GM19035 (cell line): Measurements from ENCODE around the gene NSUN5.
"Not testable (repeated sequence)": the region's sequence is repeated elsewhere in the genome, so short reads cannot be mapped to it uniquely, and the experiment has no call there.

Experiments used
- ATAC-seq: cut with Tn5 transposase; IDR thresholded peaks from one replicate; pipeline ENCODE4 v1.9.1; 2021; ENCODE audit not compliant: unreplicated experiment

NSUN5 gene

GRCh38 chr7:73297706-73298105 is 10.9 kb downstream of the NSUN5 start:
- not testable (repeated sequence) for ATAC-seq

- not testable (repeated sequence) for ATAC-seq
Measured at GRCh38 chr7:73297235-73297634, 11.4 kb downstream of the NSUN5 start.

- not testable (repeated sequence) for ATAC-seq
Measured at GRCh38 chr7:73277210-73277609, 31.4 kb downstream of the NSUN5 start.

GRCh38 chr7:73267813-73268212 is 40.8 kb downstream of the NSUN5 start:
- ATAC-seq = not testable (repeated sequence)

- peak; percentile 78 for ATAC-seq
Measured at GRCh38 chr7:73266719-73267368, 41.8 kb downstream of the NSUN5 start.

- ATAC-seq = not testable (repeated sequence)
Measured at GRCh38 chr7:73262416-73262815, 46.2 kb downstream of the NSUN5 start.
